ENCODE data around the gene APLF.
A peak's percentile ranks its signal among the peaks of the same experiment; 100 is the strongest.
"Not testable (repeated sequence)": the region's sequence is repeated elsewhere in the genome, so short reads cannot be mapped to it uniquely, and the experiment has no call there.

Gene APLF

GRCh38 chr2:68441994-68442322 is 25.4 kb upstream of the APLF start:
- DNase-seq = no peak

GRCh38 chr2:68446425-68446824 is 21.0 kb upstream of the APLF start:
- not testable (repeated sequence) for DNase-seq

GRCh38 chr2:68447118-68447517 is 20.3 kb upstream of the APLF start:
- no peak for DNase-seq

- DNase-seq = no peak
These were observed 18.4 kb upstream of the APLF start for GRCh38 chr2:68448671-68449653.

GRCh38 chr2:68452158-68452900 is 15.1 kb upstream of the APLF start:
- DNase-seq = peak; percentile 23

GRCh38 chr2:68453761-68454360 is 13.5 kb upstream of the APLF start:
- no peak for DNase-seq

GRCh38 chr2:68454719-68455118 is 12.7 kb upstream of the APLF start:
- DNase-seq = no peak

GRCh38 chr2:68456198-68456597 is 11.2 kb upstream of the APLF start:
- no peak for DNase-seq

- DNase-seq = no peak
These were observed 8.4 kb upstream of the APLF start for GRCh38 chr2:68458981-68459380.

- peak; percentile 73 for DNase-seq
These were observed 4.0 kb upstream of the APLF start for GRCh38 chr2:68463287-68463877.

GRCh38 chr2:68464651-68465050 is 2.7 kb upstream of the APLF start:
- DNase-seq = no peak

GRCh38 chr2:68465081-68465916 is 2.1 kb upstream of the APLF start:
- DNase-seq = no peak

- DNase-seq = peak; percentile 37
These were observed 1.0 kb upstream of the APLF start for GRCh38 chr2:68466361-68466777.

- DNase-seq = no peak
These were observed 658 bp upstream of the APLF start for GRCh38 chr2:68466778-68467076.

- DNase-seq = no peak
These were observed 1.4 kb downstream of the APLF start for GRCh38 chr2:68468801-68469200.

GRCh38 chr2:68469935-68470334 is 2.5 kb downstream of the APLF start:
- DNase-seq = no peak

- no peak for DNase-seq
These were observed 4.0 kb downstream of the APLF start for GRCh38 chr2:68471385-68471784.

GRCh38 chr2:68472796-68473414 is 5.5 kb downstream of the APLF start:
- DNase-seq = no peak

GRCh38 chr2:68475110-68475509 is 7.7 kb downstream of the APLF start:
- no peak for DNase-seq

- DNase-seq = no peak
These were observed 8.2 kb downstream of the APLF start for GRCh38 chr2:68475576-68475975.

- DNase-seq = no peak
These were observed 9.1 kb downstream of the APLF start for GRCh38 chr2:68476454-68476853.

GRCh38 chr2:68478688-68479087 is 11.3 kb downstream of the APLF start:
- no peak for DNase-seq
